Activated CD4-positive, alpha-beta T cell treated with anti-CD3 and anti-CD28 coated beads for 36 hours (primary cell): Measurements from ENCODE around the gene CDH2. TPM values are rescaled to one million over a fixed set of nuclear protein-coding genes. Genes with fewer than 3 reads are reported as not detected.
"Not testable (repeated sequence)": the region's sequence is repeated elsewhere in the genome, so short reads cannot be mapped to it uniquely, and the experiment has no call there.

Experiments
- ATAC-seq: fragments of 200-7000 bp; cut with Tn5 transposase; one replicate; pipeline ENCODE4 v1.10.0; 2021; ENCODE audit warnings: mild to moderate bottlenecking, moderate library complexity
- CTCF ChIA-PET: fragments of 350-600 bp; sonication (Branson Sonifier 250); formaldehyde crosslinking; loops from one replicate; lab custom pipeline; 2021; ENCODE audit warnings: antibody characterized with exemption; lab: Charles Lee
- POLR2A ChIA-PET: fragments of 350-600 bp; sonication (Branson Sonifier 250); formaldehyde crosslinking; loops from one replicate; lab custom pipeline; 2021; ENCODE audit warnings: antibody characterized with exemption, inconsistent platforms; lab: Charles Lee
- DNase-seq: peaks from one replicate; pipeline ENCODE4 v3.0.0-alpha.2; 2020
- H3K27ac Mint-ChIP-seq: one replicate; pipeline ENCODE4 v1.8.0; 2021; ENCODE audit warnings: mixed read lengths
- H3K27me3 Mint-ChIP-seq: one replicate; pipeline ENCODE4 v1.8.0; 2021; ENCODE audit warnings: mixed read lengths
- H3K36me3 Mint-ChIP-seq: one replicate; pipeline ENCODE4 v1.8.0; 2021; ENCODE audit warnings: low read depth, mixed read lengths
- H3K4me1 Mint-ChIP-seq: one replicate; pipeline ENCODE4 v1.8.0; 2021; ENCODE audit warnings: mixed read lengths
- H3K4me3 Mint-ChIP-seq: one replicate; pipeline ENCODE4 v1.8.0; 2021; ENCODE audit warnings: mild to moderate bottlenecking, moderate library complexity, mixed read lengths
- H3K9me3 Mint-ChIP-seq: one replicate; pipeline ENCODE4 v1.8.0; 2021; ENCODE audit warnings: low read depth, mixed read lengths
- intact Hi-C, 2 experiments: fragments of 100-400 bp; cut with DNase I in 1 of 2; cut with micrococcal nuclease in 1 of 2; formaldehyde crosslinking; loops; one replicate each; pipeline versions ENCODE4 v1.14.2 to v1.15.1; 2022 to 2024; cut with DNase I, micrococcal nuclease
- total RNA-seq, 2 experiments: library from RNA; stranded (reverse); gene quantifications; one replicate each; pipeline ENCODE4 v1.2.3, GENCODE V29; 2021

CDH2 gene
- total RNA-seq, 2 experiments from 2014 or later: not detected

DNA sequence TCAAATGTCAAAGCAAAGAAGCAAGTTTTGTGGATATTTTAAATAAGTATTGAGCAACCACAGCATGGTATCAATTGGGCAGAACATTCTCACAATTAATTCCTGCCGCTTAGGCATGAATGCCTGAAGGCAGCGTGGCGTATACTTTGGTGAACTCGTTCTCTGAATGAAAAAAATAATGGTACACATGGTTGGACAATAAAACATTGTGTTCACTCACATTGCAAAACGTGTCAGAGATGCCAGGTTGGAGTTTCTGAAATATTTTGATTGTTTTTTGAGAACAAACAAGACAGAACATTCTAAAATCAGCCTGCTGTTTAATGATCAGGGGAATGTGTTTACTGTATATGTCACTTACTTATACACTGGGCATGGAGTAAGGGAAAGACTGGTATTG, 254.2 kb downstream of the CDH2 start:
- no peaks in the 10 kb centered on the region for H3K36me3 Mint-ChIP-seq
- no peak overlapping the region for H3K4me3 Mint-ChIP-seq

GRCh38 chr18:27921904-27922751, 254.8 kb downstream of the CDH2 start:
- Mint-ChIP-seq H3K9me3 (peaks cover 14% of the 10 kb centered on the region), H3K36me3 (no peaks in the 10 kb centered on the region), H3K27me3 (no peaks in the 10 kb centered on the region), H3K27ac (no peak overlapping the region), H3K4me1 (no peaks in the 10 kb centered on the region), H3K4me3 (no peak overlapping the region)
- no peak for ATAC-seq
- no peak for DNase-seq
- ChIA-PET CTCF (no interaction called here), POLR2A (no interaction called here)
- intact Hi-C loops: no loop called here

More for the DNA sequence above, 254.2 kb downstream of the CDH2 start:
- Mint-ChIP-seq H3K4me1 (no peaks in the 10 kb centered on the region), H3K9me3 (peaks cover 11% of the 10 kb centered on the region), H3K27me3 (no peaks in the 10 kb centered on the region), H3K27ac (no peak overlapping the region)
- ChIA-PET CTCF (no interaction called here), POLR2A (no interaction called here)
- DNase-seq (no peak), ATAC-seq (no peak)
- intact Hi-C loops: no loop called here

DNA sequence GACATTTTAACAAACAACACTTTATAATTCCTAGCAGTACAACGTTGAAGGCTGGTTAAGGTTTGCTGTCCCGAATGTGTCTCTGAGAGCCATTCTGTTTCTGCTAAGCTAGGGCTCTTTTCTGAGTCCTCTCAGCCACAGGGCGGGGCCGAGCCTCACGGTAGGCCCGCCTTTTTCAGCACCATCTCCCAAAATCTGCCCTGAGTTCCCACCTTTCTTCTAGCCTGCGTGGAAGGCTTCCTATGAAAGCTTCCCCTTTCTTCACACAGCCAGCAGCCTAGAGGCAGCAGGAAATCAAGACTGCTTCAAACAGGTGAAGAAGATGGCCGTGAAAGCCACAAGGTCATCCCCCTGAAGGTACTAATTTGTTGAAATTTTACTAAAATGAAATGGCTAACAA, 255.5 kb downstream of the CDH2 start:
- intact Hi-C loops: no loop called here
- ATAC-seq: no peak
- no peak overlapping the region for H3K4me3 Mint-ChIP-seq
- no peaks in the 10 kb centered on the region for H3K4me1 Mint-ChIP-seq
- ChIA-PET CTCF (no interaction called here), POLR2A (no interaction called here)
- DNase-seq: no peak
- no peaks in the 10 kb centered on the region for H3K36me3 Mint-ChIP-seq
- H3K27me3 Mint-ChIP-seq: no peaks in the 10 kb centered on the region
- H3K27ac Mint-ChIP-seq: no peak overlapping the region
- peaks cover 11% of the 10 kb centered on the region for H3K9me3 Mint-ChIP-seq

DNA sequence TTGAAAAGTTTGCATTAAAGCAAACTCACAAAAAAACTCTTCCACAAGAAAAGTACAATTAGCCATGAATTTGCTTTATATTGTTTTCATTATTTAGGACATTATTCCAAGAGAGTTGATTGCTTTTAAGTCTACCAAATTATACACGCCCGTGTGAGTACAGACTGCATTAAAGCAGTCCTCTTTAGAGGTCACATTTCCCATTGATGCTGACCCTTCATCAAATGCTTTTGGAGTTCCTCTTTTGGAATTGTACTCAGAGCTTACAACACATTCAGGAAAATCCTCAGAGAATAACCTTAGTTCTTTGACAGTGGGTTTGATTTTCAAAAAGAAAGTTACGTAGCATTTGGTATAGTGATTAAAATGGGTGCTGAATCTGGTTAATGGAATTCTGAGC, 256.1 kb downstream of the CDH2 start:
- ChIA-PET CTCF (no interaction called here), POLR2A (no interaction called here)
- peaks cover 11% of the 10 kb centered on the region for H3K9me3 Mint-ChIP-seq
- intact Hi-C loops: no loop called here
- ATAC-seq (no peak), DNase-seq (no peak)
- H3K36me3 Mint-ChIP-seq: no peaks in the 10 kb centered on the region
- H3K27ac Mint-ChIP-seq: no peak overlapping the region
- H3K4me1 Mint-ChIP-seq: no peaks in the 10 kb centered on the region
- no peak overlapping the region for H3K4me3 Mint-ChIP-seq
- no peaks in the 10 kb centered on the region for H3K27me3 Mint-ChIP-seq

DNA sequence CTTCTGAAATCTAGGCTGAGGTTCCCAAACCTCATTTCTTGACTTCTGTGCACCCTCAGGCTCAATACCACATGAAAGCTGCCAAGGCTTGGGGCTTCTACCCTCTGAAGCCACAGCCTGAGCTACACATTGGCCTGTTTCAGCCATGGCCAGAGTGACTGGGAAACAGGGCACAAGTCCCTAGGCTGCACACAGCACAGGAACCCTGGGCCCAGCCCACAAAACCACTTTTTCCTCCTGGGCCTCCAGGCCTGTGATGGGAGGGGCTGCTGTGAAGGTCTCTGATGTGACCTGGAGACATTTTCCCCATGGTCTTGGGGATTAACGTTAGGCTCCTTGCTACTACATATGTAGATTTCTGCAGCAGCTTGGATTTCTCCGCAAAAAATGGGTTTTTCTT, 270.7 kb downstream of the CDH2 start:
- H3K27ac Mint-ChIP-seq, H3K4me1 Mint-ChIP-seq, H3K36me3 Mint-ChIP-seq, DNase-seq, CTCF ChIA-PET, POLR2A ChIA-PET, H3K9me3 Mint-ChIP-seq, ATAC-seq, intact Hi-C loops, H3K27me3 Mint-ChIP-seq, H3K4me3 Mint-ChIP-seq: not testable (repeated sequence)

DNA sequence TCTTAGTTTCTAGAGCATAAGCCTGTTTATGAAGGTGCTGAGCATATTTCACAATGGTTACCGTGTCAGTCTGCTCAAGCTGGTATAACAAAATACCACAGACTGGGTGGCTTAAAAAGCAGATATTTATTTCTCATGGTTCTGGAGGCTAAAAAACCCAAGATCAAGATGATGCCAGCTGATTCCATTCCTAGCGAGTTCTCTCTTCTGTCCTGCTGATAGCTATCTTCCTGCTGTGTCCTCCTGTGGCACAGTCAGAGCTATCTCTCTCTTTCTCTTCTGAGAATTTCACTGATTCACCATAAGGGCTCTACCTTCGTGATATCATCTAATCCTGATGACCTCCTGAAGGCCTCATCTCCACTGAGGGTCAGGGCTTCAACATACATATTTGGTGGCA, 273.0 kb downstream of the CDH2 start:
- H3K36me3 Mint-ChIP-seq: no peaks in the 10 kb centered on the region
- POLR2A ChIA-PET: interaction anchor here (0.6 kb wide), 1 partner anchor 1434 kb away, joined by 3 read pairs; no protein-coding TSS in a partner anchor
- no peaks in the 10 kb centered on the region for H3K27me3 Mint-ChIP-seq
- no peak overlapping the region for H3K4me3 Mint-ChIP-seq
- ATAC-seq (no peak), DNase-seq (no peak)
- intact Hi-C loops: no loop called here
- CTCF ChIA-PET: no interaction called here
- H3K27ac Mint-ChIP-seq: no peak overlapping the region
- H3K9me3 Mint-ChIP-seq: peaks cover 10% of the 10 kb centered on the region
- H3K4me1 Mint-ChIP-seq: no peaks in the 10 kb centered on the region

- CTCF ChIA-PET: no interaction called here
- no peak overlapping the region for H3K27ac Mint-ChIP-seq
- ATAC-seq (no peak), DNase-seq (no peak)
- H3K4me3 Mint-ChIP-seq: no peak overlapping the region
- H3K36me3 Mint-ChIP-seq: no peaks in the 10 kb centered on the region
- POLR2A ChIA-PET: no interaction called here
- H3K27me3 Mint-ChIP-seq: no peaks in the 10 kb centered on the region
- intact Hi-C loops: no loop called here
- peaks cover 16% of the 10 kb centered on the region for H3K9me3 Mint-ChIP-seq
- no peaks in the 10 kb centered on the region for H3K4me1 Mint-ChIP-seq
These were observed 275.3 kb downstream of the CDH2 start for GRCh38 chr18:27901424-27902226.
